Left renal cortex interstitium (tissue), 4 donors: ENCODE measurements around the gene SFTPB. TPM values are rescaled to one million over a fixed set of nuclear protein-coding genes. Genes with fewer than 3 reads are reported as not detected.
"Not testable (repeated sequence)": the region's sequence is repeated elsewhere in the genome, so short reads cannot be mapped to it uniquely, and the experiment has no call there.

Experiments
- DNase-seq, 4 donors: peaks; one replicate each; pipeline ENCODE4 v3.0.0-alpha.2; 2013; ENCODE audit warnings: low read depth in 4 of 4, low spot score in 2 of 4, missing footprints in 1 of 4
- polyA plus RNA-seq, 4 donors: library from polyadenylated mRNA; unstranded; fragments of 120-200 nt; gene quantifications; one replicate each; pipeline ENCODE4 v1.2.1, GENCODE V29; 2013; ENCODE audit not compliant: insufficient read length in 4 of 4

The SFTPB gene
- polyA plus RNA-seq, 4 donors = 0.09 to 0.61 (median 0.14) TPM

DNA sequence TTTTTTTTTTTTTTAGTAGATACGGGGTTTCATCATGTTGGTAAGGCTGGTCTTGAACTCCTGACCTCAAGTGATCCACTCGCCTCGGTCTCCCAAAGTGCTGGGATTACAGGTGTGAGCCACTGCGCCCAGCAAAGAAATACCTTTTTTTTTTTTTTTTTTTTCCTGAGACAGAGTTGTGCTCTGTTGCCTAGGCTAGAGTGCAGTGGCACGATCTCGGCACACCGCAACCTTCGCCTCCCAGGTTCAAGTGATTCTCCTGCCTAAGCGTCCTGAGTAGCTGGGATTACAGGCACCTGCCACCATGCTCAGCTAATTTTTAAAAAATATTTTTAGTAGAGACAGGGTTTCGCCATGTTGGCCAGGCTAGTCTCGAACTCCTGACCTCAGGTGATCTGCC, 7.7 kb downstream of the SFTPB start:
- DNase-seq = not testable (repeated sequence)

DNA sequence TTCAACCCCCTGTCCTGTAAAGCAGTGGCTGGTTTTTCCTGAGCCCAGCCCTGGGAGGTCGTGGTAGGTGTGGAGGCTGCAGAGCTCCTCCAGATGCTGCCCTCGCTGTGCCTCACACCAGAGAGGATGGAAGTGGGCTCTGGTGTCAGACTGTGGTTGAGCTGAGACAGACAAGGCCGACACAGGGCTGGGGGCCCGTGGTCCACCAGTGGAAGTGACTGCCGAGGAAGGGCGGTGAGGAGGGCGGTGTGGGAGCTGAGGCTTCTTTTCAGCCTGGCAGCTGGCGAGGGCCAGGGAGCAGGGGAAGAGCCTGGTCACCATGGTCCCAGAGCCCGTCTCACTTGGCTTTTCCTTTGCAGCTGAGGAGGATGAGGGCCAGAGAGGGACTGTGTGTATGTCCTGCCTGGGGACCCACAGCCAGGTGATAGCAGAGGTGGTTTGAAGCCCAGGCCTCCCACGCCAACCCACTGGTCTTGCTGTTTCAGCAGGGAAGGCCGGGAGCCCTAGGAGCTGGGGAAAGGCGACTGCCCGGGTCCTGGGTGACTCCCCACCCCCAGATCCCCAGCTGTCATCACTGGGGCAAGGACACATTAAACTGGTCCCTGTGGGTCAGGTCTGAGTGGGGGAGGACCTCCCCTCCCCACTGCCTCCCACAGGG, 8.5 kb downstream of the SFTPB start:
- DNase-seq = no peak

DNA sequence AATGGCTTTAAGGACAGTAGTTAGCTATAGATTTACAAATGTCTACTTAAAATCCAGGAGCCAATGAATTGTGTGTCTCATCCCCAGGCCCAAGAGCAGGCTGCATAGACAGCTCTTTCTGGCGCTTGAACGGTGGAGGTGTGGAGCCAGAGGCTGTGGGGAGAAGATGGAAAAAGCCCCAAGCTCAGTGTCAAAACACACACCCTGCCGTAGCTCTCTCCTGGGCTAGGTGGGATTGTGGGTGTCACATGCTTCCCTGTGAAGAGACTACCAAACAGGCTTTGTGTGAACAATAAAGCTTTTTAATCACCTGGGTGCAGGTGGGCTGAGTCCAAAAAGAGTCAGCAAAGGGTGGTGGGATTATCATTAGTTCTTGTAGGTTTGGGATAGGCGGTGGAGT, 10.6 kb downstream of the SFTPB start:
- not testable (repeated sequence) for DNase-seq

DNA sequence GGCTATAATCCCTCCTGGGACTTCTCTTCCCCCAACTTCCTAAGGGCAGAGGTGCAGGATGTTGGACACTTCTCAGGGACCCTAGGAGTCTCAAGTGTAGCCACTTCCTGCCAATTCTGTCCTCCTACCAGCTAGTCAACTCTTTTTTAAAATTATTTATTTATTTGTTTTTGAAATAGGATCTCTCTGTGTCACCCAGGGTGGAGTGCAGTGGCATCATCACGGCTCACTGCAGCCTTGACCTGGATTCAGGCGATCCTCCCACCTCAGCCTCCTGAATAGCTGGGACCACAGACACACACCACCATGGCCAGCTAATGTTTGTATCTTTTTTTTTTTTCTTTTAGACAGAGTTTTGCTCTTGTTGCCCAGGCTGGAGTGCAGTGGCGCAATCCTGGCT, 11.5 kb downstream of the SFTPB start:
- no peak for DNase-seq

DNA sequence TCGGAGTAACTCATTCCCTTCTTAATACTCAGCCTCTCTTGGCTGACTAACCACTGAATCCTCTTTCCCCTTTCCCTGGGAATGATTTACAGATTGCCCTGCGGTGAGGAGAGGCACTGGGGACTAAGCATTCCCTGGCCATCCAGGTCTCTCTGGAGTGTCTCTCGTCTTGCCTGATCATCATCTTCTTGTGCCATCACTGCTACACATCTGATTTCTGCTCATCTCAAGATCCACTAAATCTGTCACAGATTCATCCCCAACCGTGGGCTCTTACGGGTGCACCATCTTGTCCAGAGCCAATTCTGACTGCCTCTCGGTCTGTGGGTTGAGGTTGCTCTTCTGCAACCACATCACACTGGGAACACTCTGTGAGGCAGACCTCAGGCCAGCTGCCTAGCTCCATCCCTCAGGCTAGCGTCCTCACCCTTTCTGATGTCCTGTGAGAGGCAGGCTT, 12.0 kb downstream of the SFTPB start:
- no peak for DNase-seq

DNA sequence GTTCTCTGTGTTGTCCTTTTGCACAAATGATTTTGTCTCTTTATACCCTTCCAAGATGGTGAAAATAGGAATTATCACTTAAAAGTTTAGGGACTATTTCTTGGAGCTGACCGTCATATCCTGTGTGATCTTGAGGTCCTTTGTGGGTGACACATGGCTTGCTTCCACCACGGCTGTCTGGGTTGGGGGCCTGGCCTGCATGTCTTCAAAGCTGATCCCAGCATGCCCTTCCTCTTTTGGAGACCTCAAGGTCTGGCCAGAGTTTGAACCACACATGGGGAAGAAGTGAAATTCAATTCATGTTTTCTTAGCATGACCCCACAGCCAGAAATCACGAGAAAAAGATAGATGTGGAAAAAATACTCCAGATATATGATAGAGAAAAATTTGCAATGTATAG, 14.0 kb downstream of the SFTPB start:
- DNase-seq = no peak

DNA sequence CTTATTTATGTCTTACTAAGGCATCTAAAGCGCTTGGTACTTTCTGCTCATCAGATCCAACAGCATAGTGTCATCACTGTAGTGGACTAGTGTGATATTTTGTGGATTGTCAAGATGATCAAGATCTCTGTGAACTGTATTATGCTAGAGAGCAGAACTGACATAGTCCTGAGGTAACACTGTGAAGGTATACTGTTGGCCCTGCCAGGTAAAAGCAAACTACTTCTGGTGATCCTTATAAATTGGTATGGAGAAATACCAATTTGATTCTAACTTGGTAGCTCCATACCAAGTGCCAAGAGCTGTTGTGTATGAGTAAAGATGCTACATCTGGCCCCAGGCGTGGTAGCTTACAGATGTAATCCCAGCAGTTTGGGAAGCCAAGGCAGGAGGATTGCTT, 15.9 kb downstream of the SFTPB start:
- DNase-seq = no peak

DNA sequence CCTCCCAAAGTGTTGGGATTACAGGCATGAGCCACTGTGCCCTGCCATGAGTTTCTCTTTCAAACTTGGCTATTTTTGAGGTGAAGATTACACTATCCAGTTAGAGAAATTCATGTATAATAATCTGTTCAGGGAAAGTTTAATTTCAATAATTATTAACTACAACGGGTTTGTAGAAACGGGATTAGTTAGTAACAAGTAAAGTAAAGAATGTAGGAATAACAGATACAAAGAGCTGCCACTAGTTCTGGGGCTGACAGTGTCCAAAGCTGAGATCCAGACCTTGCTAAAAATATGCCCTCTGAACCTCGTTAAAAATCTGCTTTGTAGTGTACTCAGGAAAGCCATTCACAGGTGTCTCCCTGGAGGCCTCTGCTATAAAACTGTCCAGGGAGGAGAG, 16.9 kb downstream of the SFTPB start:
- DNase-seq = no peak

DNA sequence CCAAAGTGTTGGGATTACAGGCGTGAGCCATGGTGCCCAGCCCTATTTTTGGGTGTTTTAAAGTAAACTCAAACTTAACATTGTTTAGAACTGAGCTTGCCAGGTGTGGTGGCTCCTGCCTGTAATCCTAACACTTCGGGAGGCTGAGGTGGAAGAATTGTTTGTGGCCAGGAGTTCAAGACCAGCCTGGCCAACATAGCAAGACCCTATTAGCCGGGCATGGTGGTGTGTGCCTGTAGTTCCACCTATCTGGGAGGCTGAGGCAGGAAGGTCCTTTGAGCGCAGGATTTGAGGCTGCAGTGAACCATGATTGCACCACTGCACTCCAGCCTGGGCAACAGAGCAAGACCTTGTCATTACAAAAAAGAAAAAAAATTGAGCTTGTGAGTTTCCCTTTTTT, 17.5 kb downstream of the SFTPB start:
- DNase-seq = no peak

DNA sequence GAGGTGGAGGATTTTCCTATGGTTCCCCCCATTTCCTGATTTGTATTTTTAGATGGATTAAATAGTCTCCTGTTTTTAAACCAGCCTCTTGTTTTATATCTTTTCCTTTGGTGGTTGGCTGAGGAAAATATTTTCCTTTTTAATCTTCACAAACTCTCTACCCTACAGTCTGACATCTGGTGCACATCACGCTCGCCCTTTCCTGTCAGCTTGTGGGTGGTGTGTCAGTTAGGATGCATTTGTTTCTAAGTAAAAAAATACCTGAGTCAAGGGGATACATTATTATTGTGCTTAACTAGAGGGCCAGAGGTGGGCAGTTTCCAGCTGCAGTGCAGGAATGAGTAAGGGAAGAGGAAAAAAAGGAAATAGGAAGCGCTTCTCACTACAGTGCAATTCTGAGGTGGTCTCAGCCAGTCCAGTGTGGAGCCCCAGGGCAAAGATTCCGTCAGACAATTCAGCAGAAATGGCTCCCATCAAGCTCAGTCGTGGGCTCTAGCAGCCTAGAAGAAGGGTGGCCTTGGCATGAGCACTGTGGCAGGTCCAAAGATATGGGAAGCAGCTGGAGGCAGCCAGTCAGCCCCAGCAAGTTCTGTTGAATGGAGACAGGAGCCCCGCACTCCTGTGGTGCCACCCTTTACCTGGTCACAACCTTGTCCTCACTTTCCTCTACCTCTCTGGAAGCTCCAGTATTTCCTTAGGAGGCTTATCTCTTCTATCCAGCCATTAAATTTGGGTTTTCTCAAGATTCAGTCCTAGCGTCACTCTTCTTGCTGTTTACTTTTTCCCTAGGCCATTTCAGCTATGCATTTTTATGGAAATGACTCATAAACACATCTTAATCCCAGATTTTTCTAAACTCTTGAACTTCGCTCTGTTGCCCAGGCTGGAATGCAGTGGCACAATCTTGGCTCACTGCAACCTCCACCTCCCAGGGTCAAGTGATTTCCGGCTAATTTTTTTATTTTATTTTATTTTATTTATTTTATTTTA, 18.5 kb downstream of the SFTPB start:
- DNase-seq = no peak

DNA sequence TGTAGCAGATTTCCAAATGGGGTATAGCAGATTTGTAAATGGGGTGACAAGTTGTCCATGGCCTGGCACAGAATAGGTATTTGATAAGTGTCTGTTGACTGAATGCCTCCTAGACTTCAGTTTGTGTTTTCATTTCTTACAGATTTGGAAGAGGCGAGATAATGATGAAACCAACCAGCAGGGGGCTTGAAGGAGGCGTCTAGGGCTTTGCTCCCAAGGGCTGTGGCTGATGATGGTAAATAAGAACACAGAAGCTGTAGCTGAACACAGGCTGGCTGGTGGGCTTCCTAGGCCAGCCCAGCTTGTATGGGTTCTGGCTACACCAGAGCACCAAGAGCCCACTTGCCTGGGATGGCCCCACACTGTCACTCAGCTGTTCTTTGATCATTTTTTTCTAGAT, 19.4 kb downstream of the SFTPB start:
- no peak for DNase-seq

DNA sequence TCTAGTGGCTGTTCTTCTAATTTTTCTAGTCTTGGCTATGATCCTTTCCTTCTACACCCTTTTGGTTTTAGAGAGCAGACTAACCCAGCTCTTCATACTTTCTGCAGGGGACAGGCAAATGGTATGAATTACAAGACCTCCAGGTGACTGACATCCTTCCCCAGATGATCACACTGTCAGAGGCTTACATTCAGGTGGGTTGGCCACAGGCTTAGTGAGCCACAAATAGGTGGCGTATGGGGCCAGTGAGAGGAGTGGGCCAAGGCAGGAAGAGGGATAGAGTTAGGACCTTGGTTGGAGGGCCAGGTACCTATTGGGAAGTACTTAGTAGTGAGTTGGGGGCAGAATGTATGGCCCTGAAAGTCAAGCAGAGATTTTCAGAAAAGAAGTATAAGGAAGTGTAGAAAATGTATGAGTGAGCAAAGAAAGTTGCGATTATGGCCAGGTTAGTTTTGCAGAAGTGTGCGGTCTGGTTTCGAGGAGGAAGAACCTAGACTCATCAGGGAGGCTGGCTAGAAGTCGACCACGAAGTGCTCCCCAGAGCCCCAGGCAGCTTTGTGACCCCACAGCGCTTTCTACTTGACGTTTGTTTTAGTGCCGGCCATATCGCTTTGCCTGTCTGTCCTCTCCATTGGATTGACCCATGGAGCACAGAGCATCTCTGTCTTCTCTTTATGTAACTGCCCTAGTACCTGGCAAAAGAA, 20.0 kb downstream of the SFTPB start:
- no peak for DNase-seq

DNA sequence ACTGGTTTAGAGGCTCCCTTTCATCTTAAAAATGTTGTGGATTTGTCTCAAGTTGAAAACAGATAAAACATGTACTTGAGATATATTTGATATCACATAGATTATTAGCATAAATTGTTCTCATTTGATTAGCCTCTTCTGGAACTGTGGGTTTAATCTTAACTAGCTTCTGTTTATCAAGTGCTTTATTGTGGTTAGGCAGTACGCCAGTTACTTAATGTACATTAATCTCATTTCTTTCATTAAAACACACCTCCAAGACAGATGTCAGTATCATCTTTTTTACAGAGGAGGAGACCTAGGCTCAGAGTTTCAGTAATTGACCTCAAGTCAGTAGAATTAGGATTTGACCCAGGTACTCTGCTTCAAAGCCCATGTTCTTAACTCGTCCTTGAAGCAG, 21.8 kb downstream of the SFTPB start:
- no peak for DNase-seq

DNA sequence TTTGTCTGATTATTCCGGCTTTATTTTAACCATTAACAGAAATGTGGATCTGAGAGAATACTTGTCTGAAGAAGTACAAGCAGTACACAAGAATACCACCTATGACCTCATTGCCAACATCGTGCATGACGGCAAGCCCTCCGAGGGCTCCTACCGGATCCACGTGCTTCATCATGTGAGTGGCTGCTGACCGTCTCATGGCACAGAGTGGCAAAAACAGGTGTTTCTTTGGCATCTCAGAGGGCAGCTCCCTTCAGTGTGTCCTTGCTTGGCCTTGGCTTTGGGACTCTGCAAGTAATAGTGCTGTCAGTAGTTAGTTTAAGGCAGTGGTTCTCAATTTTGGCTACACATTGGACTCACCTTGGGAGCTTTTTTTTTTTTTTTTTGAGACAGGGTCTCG, 23.1 kb downstream of the SFTPB start:
- DNase-seq = no peak

DNA sequence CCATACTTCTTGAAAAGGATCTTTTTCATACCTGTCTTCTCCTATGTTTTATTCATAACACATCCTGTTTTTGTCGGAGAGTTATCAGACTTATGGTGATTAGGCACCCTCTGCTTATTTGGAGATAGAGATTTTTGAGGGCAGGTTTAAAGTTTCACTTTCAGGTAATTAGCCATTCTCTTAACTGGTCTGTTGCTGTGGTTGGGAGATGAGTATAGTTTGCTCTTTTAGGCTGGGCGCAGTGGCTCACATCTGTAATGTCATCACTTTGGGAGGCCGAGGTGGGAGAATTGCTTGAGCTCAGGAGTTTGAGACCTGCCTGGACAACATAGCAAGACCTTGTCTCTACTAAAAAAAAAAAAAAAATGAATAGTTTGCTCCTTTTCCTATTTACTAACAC, 25.3 kb downstream of the SFTPB start:
- no peak for DNase-seq

DNA sequence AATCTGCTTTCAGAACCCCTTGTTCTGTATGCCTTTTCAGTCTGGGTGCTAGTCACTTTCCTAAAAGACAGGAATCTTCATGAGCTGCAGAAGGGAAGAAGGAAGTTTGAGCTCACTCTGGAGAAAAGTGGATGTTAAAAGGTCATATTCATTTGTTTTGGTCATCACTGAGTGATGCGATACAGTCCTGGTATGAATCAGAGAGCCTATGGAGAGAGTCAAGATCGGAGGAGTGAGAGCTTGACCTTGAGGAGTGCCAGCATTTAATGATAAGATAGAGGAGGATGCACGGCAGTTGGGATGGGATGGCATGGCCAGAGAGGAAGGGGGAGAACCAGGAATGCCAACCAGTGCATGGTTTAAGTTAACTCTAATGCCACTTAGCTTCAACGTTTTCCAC, 32.4 kb downstream of the SFTPB start:
- DNase-seq = no peak

DNA sequence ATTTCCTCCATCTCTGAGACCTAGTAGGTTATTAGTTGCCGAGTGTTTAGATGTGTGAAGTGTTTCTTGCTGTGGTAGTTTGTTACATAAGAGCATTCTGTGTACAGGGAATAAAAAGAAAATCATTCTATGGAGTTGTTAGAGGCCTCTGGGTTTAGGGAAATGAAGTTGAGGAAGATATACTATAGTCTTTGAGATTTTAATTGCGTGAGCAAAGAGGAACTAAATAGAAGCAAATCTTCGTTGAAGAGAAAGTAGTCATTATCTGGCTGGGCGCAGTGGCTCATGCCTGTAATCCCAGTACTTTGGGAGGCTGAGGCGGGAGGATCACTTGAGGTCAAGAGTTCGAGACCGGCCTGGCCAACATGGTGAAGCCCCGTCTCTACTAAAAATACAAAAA, 33.0 kb downstream of the SFTPB start:
- DNase-seq = no peak

DNA sequence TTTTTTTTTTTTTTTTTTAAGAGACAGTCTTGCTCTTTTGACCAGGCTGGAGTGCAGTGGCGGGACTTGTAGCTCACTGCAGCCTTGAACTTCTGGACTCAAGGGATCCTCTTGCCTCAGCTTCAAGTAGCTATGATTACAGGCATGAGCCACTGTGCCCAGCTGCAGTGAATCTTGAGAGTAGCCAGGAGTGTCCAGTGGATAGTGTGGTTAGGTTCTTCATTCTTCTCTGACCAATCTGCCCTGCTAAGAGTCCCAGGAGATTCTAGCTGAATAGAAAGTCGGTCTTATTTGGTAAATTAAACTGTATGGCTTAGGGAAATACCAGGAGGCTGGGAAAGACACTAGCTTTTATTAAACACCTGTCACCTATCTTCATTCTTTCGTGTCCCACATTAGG, 36.7 kb downstream of the SFTPB start:
- DNase-seq = no peak

DNA sequence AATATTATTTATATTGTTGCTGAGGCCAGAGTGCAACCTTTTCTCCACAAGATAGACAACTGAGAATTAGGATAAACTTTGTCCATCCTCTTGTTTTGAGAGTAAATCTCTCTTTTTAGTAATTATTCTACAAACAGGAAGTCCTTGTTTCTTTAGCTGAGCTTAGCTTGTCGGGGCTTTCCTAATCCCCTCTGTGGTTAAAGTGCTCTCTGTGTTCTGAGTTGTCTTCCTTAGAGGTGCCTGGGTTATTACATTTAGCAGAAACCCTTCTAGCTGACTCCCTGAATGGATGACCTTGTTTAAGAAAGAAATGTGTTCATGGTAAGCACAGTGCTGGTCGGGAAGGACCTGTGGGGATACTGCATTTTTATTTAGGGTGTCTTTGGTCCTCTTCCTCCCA, 39.3 kb downstream of the SFTPB start:
- DNase-seq = no peak

DNA sequence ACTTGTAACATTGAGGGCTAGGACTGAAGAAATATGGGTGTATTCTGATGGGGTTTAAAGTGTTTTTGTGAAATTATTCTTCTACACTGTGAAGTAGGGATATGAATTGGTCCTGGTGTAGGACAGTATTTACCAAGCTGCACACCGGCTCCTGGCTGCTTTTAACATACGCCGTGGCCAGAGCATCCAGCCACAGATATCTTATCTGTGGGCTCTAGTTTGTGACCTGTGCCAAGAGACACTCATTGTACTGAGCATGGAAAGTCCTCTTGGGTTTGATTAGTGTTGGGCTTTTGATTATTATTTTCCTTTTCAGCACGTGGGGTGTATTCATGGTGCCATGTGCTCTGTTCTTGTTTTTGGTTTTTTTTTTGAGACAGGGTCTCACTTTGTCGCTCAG, 44.0 kb downstream of the SFTPB start:
- DNase-seq = no peak

DNA sequence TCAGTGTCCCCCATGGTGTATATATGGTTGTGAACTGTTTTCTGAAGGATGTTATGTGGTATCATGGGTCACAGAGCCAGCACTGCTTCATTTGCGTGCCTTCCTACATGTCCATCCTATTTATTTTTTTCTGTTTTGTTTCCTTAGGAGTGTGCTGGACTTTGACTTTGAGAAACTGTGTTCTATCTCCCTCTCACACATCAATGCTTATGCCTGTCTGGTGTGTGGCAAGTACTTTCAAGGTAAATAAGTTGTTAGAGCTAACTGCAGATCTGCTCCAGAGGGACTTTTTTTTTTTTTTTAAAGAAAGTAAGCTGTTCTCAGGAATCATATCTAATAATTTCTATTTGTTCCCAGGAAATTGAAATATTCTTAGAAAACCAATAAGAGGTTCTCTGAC, 46.7 kb downstream of the SFTPB start:
- DNase-seq = no peak
